SK-N-SH (cell line): ENCODE results near the gene LARP4. TPM values are rescaled to one million over a fixed set of nuclear protein-coding genes. Genes with fewer than 3 reads are reported as not detected.

Source experiments
- CTCF ChIA-PET: fragments of 300-600, 350-600 bp; formaldehyde crosslinking; extraction: SDS; loops from one replicate; lab custom pipeline; 2021; lab: Yijun Ruan, JAX
- POLR2A ChIA-PET: fragments of 350-600 bp; sonication (Branson Sonifier 250); formaldehyde crosslinking; extraction: SDS; loops from one replicate; lab custom pipeline; 2020; ENCODE audit warnings: antibody characterized with exemption, inconsistent platforms; lab: Yijun Ruan, JAX
- DNase-seq: peaks from one replicate; pipeline ENCODE4 v3.0.0; 2012
- H2AFZ ChIP-seq: fragments of 200-600 bp; sonication (generic); 2 replicates; pipeline ENCODE4 v1.8.1; 2016; ENCODE audit warnings: antibody characterized with exemption, mild to moderate bottlenecking, low read depth
- H3F3A ChIP-seq: fragments of 200-600 bp; sonication (generic); replicated peaks from 2 replicates; pipeline ENCODE3; 2016; ENCODE audit warnings: antibody characterized with exemption, mild to moderate bottlenecking; ENCODE audit not compliant: insufficient read depth
- H3K27ac ChIP-seq, 2 experiments: fragments of 200-500 bp in 1 of 2; fragments of 200-600 bp in 1 of 2; sonication (Bioruptor generic) in 1 of 2; sonication (generic), shearing (Covaris generic) in 1 of 2; 2 replicates each; pipeline versions ENCODE4 v1.5.1 to v1.6.1; 2014 to 2016; ENCODE audit warnings: low read depth in 2 of 2, inconsistent platforms in 1 of 2, low read length in 1 of 2, mild to moderate bottlenecking in 1 of 2, mixed read lengths in 1 of 2
- H3K27me3 ChIP-seq: fragments of 200-600 bp; sonication (generic), shearing (Covaris generic); 2 replicates; pipeline ENCODE4 v1.6.1; 2016; ENCODE audit warnings: mixed run types; ENCODE audit not compliant: insufficient read depth
- H3K36me3 ChIP-seq, 2 experiments: fragments of 200-500 bp in 1 of 2; fragments of 200-600 bp in 1 of 2; sonication (Bioruptor generic) in 1 of 2; sonication (generic) in 1 of 2; replicated peaks in 1 of 2; 2 replicates each; pipeline versions ENCODE3 to v1.5.1; 2014 to 2016; ENCODE audit warnings: low read length in 1 of 2, mild to moderate bottlenecking in 1 of 2; ENCODE audit not compliant: insufficient read depth in 2 of 2, control insufficient read depth in 1 of 2
- H3K4me1 ChIP-seq, 2 experiments: fragments of 200-500 bp in 1 of 2; fragments of 200-600 bp in 1 of 2; sonication (Bioruptor generic) in 1 of 2; sonication (generic), shearing (Covaris generic) in 1 of 2; 2 replicates each; pipeline versions ENCODE4 v1.5.1 to v1.6.1; 2014 to 2016; ENCODE audit warnings: low read depth in 1 of 2, low read length in 1 of 2, mixed run types in 1 of 2; ENCODE audit not compliant: insufficient read depth in 2 of 2, control insufficient read depth in 1 of 2
- H3K4me2 ChIP-seq: fragments of 200-600 bp; sonication (generic), shearing (Covaris generic); 2 replicates; pipeline ENCODE4 v1.6.1; 2017; ENCODE audit warnings: mixed run types
- H3K4me3 ChIP-seq, 2 experiments: fragments of 200-500 bp in 1 of 2; fragments of 200-600 bp in 1 of 2; sonication (Bioruptor generic) in 1 of 2; sonication (generic), shearing (Covaris generic) in 1 of 2; 2 replicates each; pipeline versions ENCODE4 v1.5.1 to v1.8.1; 2014 to 2016; ENCODE audit warnings: low read depth in 2 of 2, inconsistent platforms in 1 of 2, low read length in 1 of 2, mild to moderate bottlenecking in 1 of 2, mixed read lengths in 1 of 2, moderate library complexity in 1 of 2
- H3K79me2 ChIP-seq: fragments of 200-600 bp; sonication (generic); 2 replicates; pipeline ENCODE4 v1.8.1; 2017; ENCODE audit warnings: mild to moderate bottlenecking; ENCODE audit not compliant: insufficient read depth
- H3K9ac ChIP-seq: fragments of 200-600 bp; sonication (generic); 2 replicates; pipeline ENCODE4 v1.6.1; 2017; ENCODE audit warnings: mixed run types
- H3K9me2 ChIP-seq: fragments of 200-600 bp; sonication (generic); 2 replicates; pipeline ENCODE4 v1.6.1; 2017; ENCODE audit warnings: mixed run types
- H3K9me3 ChIP-seq: fragments of 200-600 bp; sonication (generic); 2 replicates; pipeline ENCODE4 v1.6.1; 2017; ENCODE audit warnings: mixed run types, mild to moderate bottlenecking, moderate library complexity
- H4K20me1 ChIP-seq: fragments of 200-600 bp; sonication (generic); 2 replicates; pipeline ENCODE4 v1.6.1; 2017; ENCODE audit warnings: mild to moderate bottlenecking, mixed run types; ENCODE audit not compliant: insufficient read depth
- EZH2phosphoT487 ChIP-seq: fragments of 200-600 bp; sonication (generic); IDR thresholded peaks from 2 replicates; pipeline ENCODE4 v1.6.1; 2017; ENCODE audit warnings: low read depth, mixed run types, mild to moderate bottlenecking, antibody characterized with exemption, moderate library complexity, borderline replicate concordance
- IRF3 ChIP-seq: fragments of 150-350 bp; IDR thresholded peaks from 2 replicates; pipeline ENCODE4 v1.6.1; 2016; ENCODE audit warnings: mild to moderate bottlenecking, low read depth, low read length
- MAX ChIP-seq: IDR thresholded peaks from 2 replicates; pipeline ENCODE4 v1.4.0; 2012; ENCODE audit warnings: low read depth
- TEAD4 ChIP-seq: IDR thresholded peaks from 2 replicates; pipeline ENCODE4 v1.4.0; 2012; ENCODE audit warnings: mild to moderate bottlenecking, borderline replicate concordance; ENCODE audit not compliant: insufficient read depth
- WGBS: methylation state at CpG from one replicate; pipeline ENCODE4 v1.1.6; 2017; ENCODE audit warnings: low lambda C conversion rate; 5-methylcytosine and 5-hydroxymethylcytosine counted together
- polyA plus RNA-seq, 3 experiments: library from polyadenylated mRNA; depleted of rRNA; stranded (reverse); fragments of >200 nt; gene quantifications; 2 replicates each; pipeline ENCODE4 v1.2.3, GENCODE V29; 2012
- TF ChIP-seq, protein P1 (sequence below): IDR thresholded peaks from 2 replicates; pipeline ENCODE4 v1.4.0; 2012; ENCODE audit warnings: low read depth, borderline replicate concordance
- TF ChIP-seq, protein P2 (sequence below): IDR thresholded peaks from 2 replicates; pipeline ENCODE4 v1.4.0; 2012; ENCODE audit warnings: low read depth, borderline replicate concordance

LARP4 gene
- polyA plus RNA-seq, 1 of the 3 experiments (the other 2 are of a cell fraction) = 10.8 TPM

- no peak for TF ChIP-seq MAX
Measured at GRCh38 chr12:50400104-50400637, 514 bp upstream of the LARP4 start (continued).

GRCh38 chr12:50401500-50402081 lies 906 bp downstream of the LARP4 start:
- POLR2A ChIA-PET = interaction anchor here (1.4 kb wide), 1 partner anchor 118 kb away, joined by 3 read pairs; the partner anchor contains the start of gene LIMA1
- no peak for TF ChIP-seq IRF3
- TF ChIP-seq, protein P1, sequence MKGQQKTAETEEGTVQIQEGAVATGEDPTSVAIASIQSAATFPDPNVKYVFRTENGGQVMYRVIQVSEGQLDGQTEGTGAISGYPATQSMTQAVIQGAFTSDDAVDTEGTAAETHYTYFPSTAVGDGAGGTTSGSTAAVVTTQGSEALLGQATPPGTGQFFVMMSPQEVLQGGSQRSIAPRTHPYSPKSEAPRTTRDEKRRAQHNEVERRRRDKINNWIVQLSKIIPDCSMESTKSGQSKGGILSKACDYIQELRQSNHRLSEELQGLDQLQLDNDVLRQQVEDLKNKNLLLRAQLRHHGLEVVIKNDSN = peak; percentile 44; the same call in 1 of the 2 replicates
- peak overlapping the region; percentile 88 to 92 for H3K27ac ChIP-seq
- peak overlapping the region; percentile 86 to 88 for H3K4me3 ChIP-seq
- CTCF ChIA-PET = interaction anchor here (0.6 to 1.3 kb wide), 3 partner anchors 28 to 107 kb away, joined by 3 read pairs; no protein-coding TSS in a partner anchor
- H2AFZ ChIP-seq = peak overlapping the region; percentile 67; the same call in 1 of the 2 replicates
- peaks cover 0 to 4% of the 10 kb centered on the region in 2 experiments; a peak in 3 of 4 replicates for H3K4me1 ChIP-seq
- 3% methylated on average over 16 of the region's 16 CpGs for WGBS
- peaks cover 0 to 2% of the 10 kb centered on the region in 2 experiments for H3K36me3 ChIP-seq
- H3K79me2 ChIP-seq = peaks cover 56% of the 10 kb centered on the region
- peak overlapping the region; percentile 82 for H3K9ac ChIP-seq
- H3F3A ChIP-seq = peaks cover 25% of the 10 kb centered on the region
- H4K20me1 ChIP-seq = peaks cover 35% of the 10 kb centered on the region
- no peaks in the 10 kb centered on the region for H3K27me3 ChIP-seq
- H3K9me2 ChIP-seq = no peaks in the 10 kb centered on the region
- no peaks in the 10 kb centered on the region for H3K9me3 ChIP-seq
- no peak for DNase-seq
- peak overlapping the region; percentile 75 for H3K4me2 ChIP-seq

DNA sequence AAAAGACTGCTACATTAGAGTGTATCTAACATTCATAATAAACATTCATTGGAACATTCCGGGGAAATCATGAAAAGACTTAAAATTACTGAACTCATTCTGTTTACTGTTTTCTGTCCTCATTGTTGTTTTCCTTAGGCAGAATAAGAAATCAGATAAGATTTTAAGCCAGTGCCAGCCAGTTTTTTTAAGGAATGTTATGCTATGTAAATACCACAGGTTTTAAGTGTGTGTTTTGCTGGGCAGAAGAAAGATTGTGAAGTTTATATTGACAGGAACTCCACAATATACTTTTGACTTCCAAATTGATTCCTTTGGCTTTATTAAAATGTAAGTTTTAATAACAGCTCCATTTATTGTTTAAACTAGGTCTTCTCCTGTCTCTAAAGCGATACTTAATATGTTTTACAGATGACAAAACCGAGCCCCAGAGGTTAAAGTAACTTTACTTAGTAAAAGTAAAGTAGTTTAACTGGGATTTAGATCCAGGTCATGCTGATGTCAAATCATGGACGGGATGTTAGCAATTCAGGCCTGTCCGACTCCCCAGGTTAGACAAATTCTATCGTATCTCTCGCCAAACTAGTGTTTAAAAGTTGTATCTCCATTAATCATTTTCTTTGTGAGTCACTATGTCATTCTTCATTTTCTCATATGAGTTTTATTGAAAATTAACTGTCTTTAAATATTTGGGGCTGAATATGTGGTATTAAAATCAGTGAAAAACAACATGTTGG lies 1.7 kb downstream of the LARP4 start:
- no peaks in the 10 kb centered on the region for H3K9me2 ChIP-seq
- DNase-seq = no peak
- peaks cover 0 to 2% of the 10 kb centered on the region in 2 experiments for H3K36me3 ChIP-seq
- H3K4me1 ChIP-seq = peaks cover 0 to 4% of the 10 kb centered on the region in 2 experiments; a peak in 3 of 4 replicates
- WGBS = 31% methylated on average over 7 of the region's 7 CpGs
- H3K27ac ChIP-seq = peak overlapping the region; percentile 88 to 92; a peak in 2 of 4 replicates
- no peaks in the 10 kb centered on the region for H3K27me3 ChIP-seq
- TF ChIP-seq TEAD4 = no peak
- no peak for TF ChIP-seq EZH2phosphoT487
- TF ChIP-seq, protein P2, sequence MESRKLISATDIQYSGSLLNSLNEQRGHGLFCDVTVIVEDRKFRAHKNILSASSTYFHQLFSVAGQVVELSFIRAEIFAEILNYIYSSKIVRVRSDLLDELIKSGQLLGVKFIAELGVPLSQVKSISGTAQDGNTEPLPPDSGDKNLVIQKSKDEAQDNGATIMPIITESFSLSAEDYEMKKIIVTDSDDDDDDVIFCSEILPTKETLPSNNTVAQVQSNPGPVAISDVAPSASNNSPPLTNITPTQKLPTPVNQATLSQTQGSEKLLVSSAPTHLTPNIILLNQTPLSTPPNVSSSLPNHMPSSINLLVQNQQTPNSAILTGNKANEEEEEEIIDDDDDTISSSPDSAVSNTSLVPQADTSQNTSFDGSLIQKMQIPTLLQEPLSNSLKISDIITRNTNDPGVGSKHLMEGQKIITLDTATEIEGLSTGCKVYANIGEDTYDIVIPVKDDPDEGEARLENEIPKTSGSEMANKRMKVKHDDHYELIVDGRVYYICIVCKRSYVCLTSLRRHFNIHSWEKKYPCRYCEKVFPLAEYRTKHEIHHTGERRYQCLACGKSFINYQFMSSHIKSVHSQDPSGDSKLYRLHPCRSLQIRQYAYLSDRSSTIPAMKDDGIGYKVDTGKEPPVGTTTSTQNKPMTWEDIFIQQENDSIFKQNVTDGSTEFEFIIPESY = no peak
- H3K4me2 ChIP-seq = peak overlapping the region; percentile 75
- H4K20me1 ChIP-seq = peaks cover 44% of the 10 kb centered on the region
- peaks cover 65% of the 10 kb centered on the region for H3K79me2 ChIP-seq
- no peaks in the 10 kb centered on the region for H3K9me3 ChIP-seq
- H3K4me3 ChIP-seq = peak overlapping the region; percentile 86 to 88
- ChIA-PET CTCF (interaction anchor here (0.9 to 1.3 kb wide), 3 partner anchors 27 to 106 kb away, joined by 3 read pairs; no protein-coding TSS in a partner anchor), POLR2A (no interaction called here)
- H3K9ac ChIP-seq = peak overlapping the region; percentile 82
- peaks cover 25% of the 10 kb centered on the region for H3F3A ChIP-seq
- no peak overlapping the region for H2AFZ ChIP-seq
